K562 (cell line): Measurements from ENCODE around the gene COMMD2. TPM values are rescaled to one million over a fixed set of nuclear protein-coding genes. Genes with fewer than 3 reads are reported as not detected.

Source experiments
- ATAC-seq: fragments of 200-7000 bp; cut with Tn5 transposase; 3 replicates; pipeline ENCODE4 v1.9.1; 2020; ENCODE audit warnings: moderate library complexity
- BruUV-seq: library from RNA; stranded (reverse); fragments of 400-500 nt; replicated peaks from 2 replicates; lab custom pipeline; 2021; lab: Mats Ljungman, UMichigan
- CTCF ChIA-PET: fragments of 300-600 bp; formaldehyde crosslinking; extraction: SDS; loops from one replicate; lab custom pipeline; 2021; ENCODE audit warnings: low intra/inter-chr PET ratio; lab: Yijun Ruan, JAX
- POLR2A ChIA-PET: fragments of 300-600, 350-650 bp; sonication (Branson Sonifier 250); formaldehyde crosslinking; extraction: SDS; loops from one replicate; lab custom pipeline; 2021; ENCODE audit warnings: antibody characterized with exemption, inconsistent platforms; lab: Yijun Ruan, JAX
- DNase-seq, 4 experiments: peaks; one replicate each; pipeline versions ENCODE4 v3.0.0 to v3.0.0-alpha.2; 2011 to 2018; ENCODE audit warnings: low spot score in 3 of 4, mixed read lengths in 3 of 4; ENCODE audit errors: extremely low read depth in 1 of 4
- FAIRE-seq: peaks from 2 replicates; lab custom pipeline; 2011; peaks lifted over from hg19 to GRCh38; lab: Jason Lieb, UNC
- H2AFZ ChIP-seq: 2 replicates; pipeline ENCODE4 v1.6.0; 2011; ENCODE audit warnings: low read depth, low read length, control low read depth, inconsistent platforms
- H3K27ac ChIP-seq: fragments of 200-600 bp; 3 replicates; pipeline ENCODE4 v1.8.0; 2011; ENCODE audit warnings: low read depth, mild to moderate bottlenecking, control low read depth, inconsistent platforms, low read length, moderate library complexity, mixed read lengths; ENCODE audit errors: extremely low read depth
- H3K27me3 ChIP-seq, 2 experiments: fragments of 300-600 bp in 1 of 2; 2 replicates in 1 of 2; 3 replicates in 1 of 2; pipeline versions ENCODE4 v1.6.0 to v1.8.0; 2011; ENCODE audit warnings: inconsistent platforms in 2 of 2, low read length in 2 of 2, mild to moderate bottlenecking in 1 of 2, mixed read lengths in 1 of 2, moderate library complexity in 1 of 2; ENCODE audit not compliant: control insufficient read depth in 2 of 2, insufficient read depth in 2 of 2
- H3K36me3 ChIP-seq: fragments of 300-600 bp; 3 replicates; pipeline ENCODE4 v1.8.0; 2011; ENCODE audit warnings: mild to moderate bottlenecking, low read length, inconsistent platforms; ENCODE audit not compliant: control insufficient read depth, insufficient read depth
- H3K4me1 ChIP-seq, 2 experiments: fragments of 200-600 bp in 1 of 2; replicated peaks in 1 of 2; 2 replicates in 1 of 2; 3 replicates in 1 of 2; pipeline versions ENCODE4 v1.5.1 to v1.8.0; 2011; ENCODE audit warnings: inconsistent platforms in 2 of 2, low read length in 2 of 2, mild to moderate bottlenecking in 1 of 2, mixed read lengths in 1 of 2, moderate library complexity in 1 of 2; ENCODE audit not compliant: control insufficient read depth in 2 of 2, insufficient read depth in 2 of 2
- H3K4me2 ChIP-seq: 2 replicates; pipeline ENCODE4 v1.6.1; 2011; ENCODE audit warnings: low read length, control low read depth, inconsistent platforms, mixed read lengths; ENCODE audit not compliant: insufficient read depth
- H3K4me3 ChIP-seq: fragments of 200-600 bp; sonication (generic), shearing (Covaris generic); 2 replicates; pipeline ENCODE4 v1.5.1; 2016; ENCODE audit warnings: control low read depth, inconsistent platforms
- H3K79me2 ChIP-seq: fragments of 200-600 bp; 3 replicates; pipeline ENCODE4 v1.8.0; 2011; ENCODE audit warnings: low read length, inconsistent platforms; ENCODE audit not compliant: control insufficient read depth, insufficient read depth
- H3K9ac ChIP-seq, 2 experiments: 2 replicates each; pipeline versions ENCODE4 v1.6.0 to v1.6.1; 2011; ENCODE audit warnings: low read depth in 2 of 2, low read length in 2 of 2, control low read depth in 1 of 2, inconsistent platforms in 1 of 2, mild to moderate bottlenecking in 1 of 2, mixed read lengths in 1 of 2; ENCODE audit not compliant: insufficient read depth in 1 of 2
- H3K9me1 ChIP-seq: one replicate; pipeline ENCODE4 v1.6.0; 2011; ENCODE audit warnings: inconsistent platforms, mild to moderate bottlenecking, low read length, moderate library complexity; ENCODE audit not compliant: control insufficient read depth, insufficient read depth
- H3K9me3 ChIP-seq: replicated peaks from 2 replicates; pipeline ENCODE4 v1.5.1; 2011; ENCODE audit warnings: low read depth, low read length, inconsistent platforms; ENCODE audit not compliant: control insufficient read depth, insufficient read depth
- H4K20me1 ChIP-seq: replicated peaks from 2 replicates; pipeline ENCODE4 v1.6.1; 2011; ENCODE audit warnings: low read length, inconsistent platforms, mixed read lengths; ENCODE audit not compliant: control insufficient read depth, insufficient read depth
- ATF7 ChIP-seq: fragments of 450-650 bp; IDR thresholded peaks from 2 replicates; pipeline ENCODE4 v1.7.1; 2014; ENCODE audit warnings: mild to moderate bottlenecking, moderate library complexity
- CBX2 ChIP-seq: fragments of 200-600 bp; sonication (generic); IDR thresholded peaks from one replicate; pipeline ENCODE4 v1.6.1; 2012; ENCODE audit warnings: mild to moderate bottlenecking, low read length, inconsistent platforms; ENCODE audit not compliant: insufficient read depth, poor library complexity, severe bottlenecking
- E4F1 ChIP-seq: fragments of 250-450 bp; sonication (Bioruptor Pico); IDR thresholded peaks from 2 replicates; pipeline ENCODE4 v1.5.0; 2021; ENCODE audit warnings: mild to moderate bottlenecking, borderline replicate concordance
- GTF3C2 ChIP-seq: IDR thresholded peaks from 3 replicates; pipeline ENCODE4 v1.6.1; 2011; ENCODE audit warnings: borderline replicate concordance, mild to moderate bottlenecking, moderate library complexity; ENCODE audit not compliant: insufficient read length; ENCODE audit errors: extremely low read depth
- KLF6 ChIP-seq: fragments of 250-450 bp; sonication (Bioruptor Pico); IDR thresholded peaks from 2 replicates; pipeline ENCODE4 v1.4.0; 2020; ENCODE audit warnings: mild to moderate bottlenecking, moderate library complexity, borderline replicate concordance
- NR2C1 ChIP-seq, 2 experiments: fragments of 450-650 bp; IDR thresholded peaks; 2 replicates each; pipeline ENCODE4 v1.6.1; 2017; ENCODE audit warnings: mild to moderate bottlenecking in 2 of 2, antibody characterized with exemption in 1 of 2, inconsistent platforms in 1 of 2, missing compliant biosample characterization in 1 of 2, missing genetic modification characterization in 1 of 2
- RFX5 ChIP-seq: IDR thresholded peaks from 2 replicates; pipeline ENCODE4 v1.6.1; 2011; ENCODE audit warnings: low read depth, mild to moderate bottlenecking, improper control_type of control experiment, low read length
- ZFPM2 ChIP-seq: fragments of 250-450 bp; sonication (Bioruptor Pico); IDR thresholded peaks from 2 replicates; pipeline ENCODE4 v1.5.1; 2022; ENCODE audit warnings: mild to moderate bottlenecking
- ZNF668 ChIP-seq: fragments of 250-450 bp; sonication (Bioruptor Pico); IDR thresholded peaks from 2 replicates; pipeline ENCODE4 v1.8.0; 2022; ENCODE audit warnings: mild to moderate bottlenecking, inconsistent platforms
- ZNF79 ChIP-seq: fragments of 250-450 bp; sonication (Bioruptor Pico); IDR thresholded peaks from 2 replicates; pipeline ENCODE4 v1.4.0; 2020; ENCODE audit warnings: low read depth, mild to moderate bottlenecking, moderate library complexity
- in situ Hi-C: fragments of 300-500 bp; cut with MboI; formaldehyde crosslinking; loops from 4 replicates; pipeline ENCODE4 v1.15.0; 2018; ENCODE audit warnings: inconsistent platforms, mixed read lengths
- intact Hi-C: fragments of 100-400 bp; cut with micrococcal nuclease; formaldehyde crosslinking; loops from 2 replicates; pipeline ENCODE4 v1.14.2; 2022
- polyA plus RNA-seq, 8 experiments: library from polyadenylated mRNA; depleted of rRNA in 4 of 8; stranded (reverse) in 5 of 8; unstranded in 3 of 8; fragments of >200 nt; fragmentation: Nextera tagmentation in 2 of 8; fragmentation: Illumina TruSeq in 1 of 8; extraction: Ambion mirVana in 2 of 8; extraction: Trizol in 1 of 8; gene quantifications; 2 replicates each; pipeline versions ENCODE4 v1.2.1 to v1.2.3, GENCODE V29; 2011 to 2014; ENCODE audit warnings: inconsistent platforms in 1 of 8, missing spikeins in 1 of 8
- total RNA-seq, 7 experiments: library from RNA; depleted of rRNA in 6 of 7; stranded (reverse); fragments of >200 nt in 6 of 7; fragmentation: Illumina TruSeq in 2 of 7; extraction: Trizol in 2 of 7; gene quantifications; 2 replicates each; pipeline versions ENCODE4 v1.2.1 to v1.2.3, GENCODE V29; 2011 to 2021; ENCODE audit warnings: low replicate concordance in 1 of 7

The COMMD2 gene
- total and polyA plus RNA-seq, 9 of the 15 experiments (the other 6 are each of a cell fraction or from before 2014, with no cell fraction given) = 25.8 to 102 (median 41.8) TPM

- no peak overlapping the region for H3K4me3 ChIP-seq
- H3K79me2 ChIP-seq = peaks cover 15% of the 10 kb centered on the region
- H3K27me3 ChIP-seq = no peaks in the 10 kb centered on the region
- H3K36me3 ChIP-seq = peaks cover 20% of the 10 kb centered on the region; the same call in 1 of the 3 replicates
- no peaks in the 10 kb centered on the region for H3K9me3 ChIP-seq
- peaks cover 0 to 4% of the 10 kb centered on the region in 2 experiments; a peak in 2 of 5 replicates for H3K4me1 ChIP-seq
- in situ Hi-C loops = no loop called here
- H2AFZ ChIP-seq = peak overlapping the region; percentile 98
- ATAC-seq (no peak), DNase-seq (no peak), FAIRE-seq (no peak)
- no peaks in the 10 kb centered on the region for H4K20me1 ChIP-seq
- no peak overlapping the region for H3K9ac ChIP-seq
- CTCF ChIA-PET = no interaction called here
- H3K9me1 ChIP-seq = no peaks in the 10 kb centered on the region
- POLR2A ChIA-PET = interaction anchor here (0.6 kb wide), 1 partner anchor 18 kb away, joined by 3 read pairs; no protein-coding TSS in a partner anchor
- BruUV-seq = no TSS peak
- no peak overlapping the region for H3K4me2 ChIP-seq
- no peak overlapping the region for H3K27ac ChIP-seq
- intact Hi-C loops = no loop called here
- TF ChIP-seq ZFPM2 (CRISPR knock-in tag) = no peak
- TF ChIP-seq CBX2 = no peak
- TF ChIP-seq ZNF668 (CRISPR knock-in tag) = no peak
- TF ChIP-seq E4F1 = no peak
- no peak for TF ChIP-seq RFX5
- no peak for TF ChIP-seq ZNF79 (CRISPR knock-in tag)
- no peak for TF ChIP-seq NR2C1 (IDR thresholded peaks at IDR 0.05)
- no peak for TF ChIP-seq NR2C1 (tag; IDR thresholded peaks at IDR 0.05)
- TF ChIP-seq ATF7 = no peak
- no peak for TF ChIP-seq KLF6 (CRISPR knock-in tag)
- TF ChIP-seq GTF3C2 = no peak
Measured at GRCh38 chr3:149753717-149754116, 1.4 kb upstream of the COMMD2 start.
